HepG2 (cell line): ENCODE measurements around the gene RSKR. TPM values are rescaled to one million over a fixed set of nuclear protein-coding genes. Genes with fewer than 3 reads are reported as not detected.
A peak's percentile ranks its signal among the peaks of the same experiment; 100 is the strongest.

Experiments used
- ADNP ChIP-seq: sonication (generic); formaldehyde crosslinking; IDR thresholded peaks from 2 replicates; pipeline ENCODE4 v1.4.0; 2020; ENCODE audit warnings: missing genetic modification reagents
- CC2D1A ChIP-seq: sonication (generic); formaldehyde crosslinking; IDR thresholded peaks from 2 replicates; pipeline ENCODE4 v1.8.1; 2023; ENCODE audit warnings: mild to moderate bottlenecking, missing genetic modification reagents
- GPN1 ChIP-seq: sonication (generic); formaldehyde crosslinking; IDR thresholded peaks from 2 replicates; pipeline ENCODE4 v1.5.1; 2020; ENCODE audit warnings: missing genetic modification reagents, borderline replicate concordance
- HMGXB4 ChIP-seq, 2 experiments: sonication (generic) in 1 of 2; formaldehyde crosslinking in 1 of 2; IDR thresholded peaks; 2 replicates each; pipeline versions ENCODE4 v1.4.0 to v1.6.1; 2018 to 2020; ENCODE audit warnings: missing genetic modification reagents in 2 of 2, borderline replicate concordance in 1 of 2, low read depth in 1 of 2, mild to moderate bottlenecking in 1 of 2, missing biosample characterization in 1 of 2
- JUN ChIP-seq: sonication (generic); formaldehyde crosslinking; IDR thresholded peaks from 2 replicates; pipeline ENCODE4 v1.4.0; 2020; ENCODE audit warnings: mild to moderate bottlenecking, missing genetic modification reagents
- MXD3 ChIP-seq: IDR thresholded peaks from 2 replicates; pipeline ENCODE4 v1.6.1; 2016; ENCODE audit warnings: mild to moderate bottlenecking, missing biosample characterization, missing genetic modification reagents
- SMYD3 ChIP-seq: sonication (generic); formaldehyde crosslinking; IDR thresholded peaks from 2 replicates; pipeline ENCODE4 v1.8.1; 2023; ENCODE audit warnings: mild to moderate bottlenecking, missing genetic modification reagents
- TARDBP ChIP-seq: sonication (generic); formaldehyde crosslinking; IDR thresholded peaks from 2 replicates; pipeline ENCODE4 v1.8.0; 2022; ENCODE audit warnings: mild to moderate bottlenecking, missing genetic modification reagents
- TFDP1 ChIP-seq: IDR thresholded peaks from 2 replicates; pipeline ENCODE4 v1.6.1; 2016; ENCODE audit warnings: missing compliant biosample characterization, missing genetic modification reagents, borderline replicate concordance
- THAP11 ChIP-seq: IDR thresholded peaks from 2 replicates; pipeline ENCODE4 v1.6.1; 2016; ENCODE audit warnings: missing biosample characterization, missing genetic modification reagents
- ZC3H13 ChIP-seq: sonication (generic); formaldehyde crosslinking; IDR thresholded peaks from 2 replicates; pipeline ENCODE4 v1.8.1; 2023; ENCODE audit warnings: mild to moderate bottlenecking, missing genetic modification reagents, moderate library complexity
- ZFP37 ChIP-seq: sonication (generic); formaldehyde crosslinking; IDR thresholded peaks from 2 replicates; pipeline ENCODE4 v1.4.0; 2020; ENCODE audit warnings: missing genetic modification reagents, borderline replicate concordance
- ZGPAT ChIP-seq: IDR thresholded peaks from 2 replicates; pipeline ENCODE4 v1.6.1; 2016; ENCODE audit warnings: mild to moderate bottlenecking
- ZMAT3 ChIP-seq: sonication (generic); formaldehyde crosslinking; conservative IDR thresholded peaks from 2 replicates; pipeline ENCODE4 v1.7.0; 2021; ENCODE audit warnings: missing genetic modification reagents
- ZMYM3 ChIP-seq: sonication (generic); formaldehyde crosslinking; IDR thresholded peaks from 2 replicates; pipeline ENCODE4 v1.5.1; 2020; ENCODE audit warnings: mild to moderate bottlenecking, missing genetic modification reagents
- ZMYM4 ChIP-seq: sonication (generic); formaldehyde crosslinking; IDR thresholded peaks from 2 replicates; pipeline ENCODE4 v1.8.1; 2023; ENCODE audit warnings: mild to moderate bottlenecking, missing genetic modification reagents
- ZNF780A ChIP-seq: sonication (generic); formaldehyde crosslinking; IDR thresholded peaks from 2 replicates; pipeline ENCODE4 v1.8.0; 2022; ENCODE audit warnings: mild to moderate bottlenecking, missing genetic modification reagents, moderate library complexity
- polyA plus RNA-seq, 8 experiments: library from polyadenylated mRNA; depleted of rRNA in 3 of 8; stranded (reverse) in 7 of 8; unstranded in 1 of 8; fragments of >200 nt; fragmentation: Illumina TruSeq in 4 of 8; extraction: Trizol in 4 of 8; gene quantifications; 2 replicates each; pipeline versions ENCODE4 v1.2.1 to v1.2.3, GENCODE V29; 2011 to 2016; ENCODE audit warnings: low read depth in 4 of 8, missing spikeins in 1 of 8, mixed read lengths in 1 of 8; ENCODE audit not compliant: insufficient read depth in 1 of 8
- total RNA-seq, 5 experiments: library from RNA; depleted of rRNA; stranded (reverse); fragments of >200 nt; fragmentation: Illumina TruSeq; extraction: Trizol; gene quantifications; 2 replicates each; pipeline ENCODE4 v1.2.3, GENCODE V29; 2016; ENCODE audit warnings: low read depth in 1 of 5
- TF ChIP-seq, protein P1 (sequence below): sonication (generic); formaldehyde crosslinking; IDR thresholded peaks from 2 replicates; pipeline ENCODE4 v1.9.0; 2021; ENCODE audit warnings: missing genetic modification reagents, borderline replicate concordance

RSKR gene
- total and polyA plus RNA-seq, 2 of the 13 experiments (the other 11 are each of a cell fraction or from before 2014, with no cell fraction given), result 5.0 to 10.4 TPM

DNA sequence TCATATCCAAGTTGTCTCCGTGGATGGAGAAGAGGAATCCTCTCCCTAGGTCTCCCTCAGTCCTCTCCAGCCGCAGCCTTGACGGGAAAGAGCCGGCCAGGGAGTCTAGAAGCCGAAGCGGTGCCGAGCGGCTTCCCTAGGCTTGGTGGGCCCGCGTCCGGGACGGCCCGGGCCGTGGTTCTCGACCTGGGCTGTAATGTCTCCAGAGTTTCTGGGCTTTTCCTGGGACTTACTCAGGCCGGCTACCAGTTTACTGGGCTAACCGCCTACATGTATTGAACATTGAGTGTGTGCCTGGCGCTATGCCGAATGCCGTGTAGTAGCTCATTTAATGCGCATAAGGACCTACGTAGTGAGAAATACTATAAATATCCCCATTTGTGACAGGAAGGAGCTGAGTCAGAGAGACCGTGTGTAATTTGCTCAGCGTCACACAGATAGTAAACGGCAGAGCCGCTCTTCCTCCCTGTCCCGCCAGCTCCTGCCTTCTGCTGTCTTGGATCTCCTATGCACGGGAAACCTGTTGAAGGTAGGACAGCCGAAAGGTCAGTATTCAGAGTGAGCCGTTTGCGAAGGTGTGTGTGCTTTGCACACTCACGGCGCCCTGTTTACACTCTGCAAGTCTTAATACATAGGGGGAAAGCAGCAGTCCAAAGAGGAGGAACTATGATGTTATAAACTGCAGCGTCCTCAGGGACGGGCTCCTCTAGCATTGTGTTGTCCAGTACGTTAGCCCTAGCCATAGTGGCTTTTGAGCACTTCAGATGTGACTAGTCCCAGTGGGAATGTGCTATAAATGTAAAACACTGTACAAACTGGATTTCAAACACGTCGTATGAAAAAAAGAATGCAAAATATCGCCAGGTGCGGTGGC lies 14.4 kb downstream of the RSKR start (continued):
- TF ChIP-seq ADNP (CRISPR knock-in tag) (no peak), ZGPAT (CRISPR knock-in tag) (peak; percentile 28; the same call in 1 of the 2 replicates), ZMAT3 (CRISPR knock-in tag) (0 out of 2 replicates have a peak, but pooled peaks have one; percentile 18), GPN1 (CRISPR knock-in tag) (no peak), MXD3 (CRISPR knock-in tag) (0 out of 2 replicates have a peak, but pooled peaks have one; percentile 8), ZFP37 (CRISPR knock-in tag) (0 out of 2 replicates have a peak, but pooled peaks have one; percentile 9), ZMYM4 (CRISPR knock-in tag) (peak; percentile 9; the same call in 1 of the 2 replicates), ZC3H13 (0 out of 2 replicates have a peak, but pooled peaks have one; percentile 65), ZNF780A (CRISPR knock-in tag) (0 out of 2 replicates have a peak, but pooled peaks have one; percentile 26), CC2D1A (no peak), TARDBP (CRISPR knock-in tag) (peak; percentile 23), JUN (no peak), ZMYM3 (peak; percentile 28; the same call in 1 of the 2 replicates), THAP11 (CRISPR knock-in tag) (0 out of 2 replicates have a peak, but pooled peaks have one; percentile 8), SMYD3 (CRISPR knock-in tag) (no peak), TFDP1 (CRISPR knock-in tag) (no peak), HMGXB4 (CRISPR knock-in tag; IDR thresholded peaks at IDR 0.05; ENCODE audit: borderline replicate concordance in 1 of 2, low read depth in 1 of 2) (no peak; a peak in 1 of 4 replicates)
- TF ChIP-seq, protein P1, sequence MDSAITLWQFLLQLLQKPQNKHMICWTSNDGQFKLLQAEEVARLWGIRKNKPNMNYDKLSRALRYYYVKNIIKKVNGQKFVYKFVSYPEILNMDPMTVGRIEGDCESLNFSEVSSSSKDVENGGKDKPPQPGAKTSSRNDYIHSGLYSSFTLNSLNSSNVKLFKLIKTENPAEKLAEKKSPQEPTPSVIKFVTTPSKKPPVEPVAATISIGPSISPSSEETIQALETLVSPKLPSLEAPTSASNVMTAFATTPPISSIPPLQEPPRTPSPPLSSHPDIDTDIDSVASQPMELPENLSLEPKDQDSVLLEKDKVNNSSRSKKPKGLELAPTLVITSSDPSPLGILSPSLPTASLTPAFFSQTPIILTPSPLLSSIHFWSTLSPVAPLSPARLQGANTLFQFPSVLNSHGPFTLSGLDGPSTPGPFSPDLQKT (CRISPR knock-in tag), result no peak
